Peyer's patch (tissue), 4 donors: Measurements from ENCODE around the gene DMD.

Experiments used
- CTCF ChIP-seq, 6 experiments: fragments of 450-650 bp in 4 of 6; fragments of 200-600 bp in 2 of 6; sonication (generic) in 1 of 6; IDR thresholded peaks; one replicate each; pipeline ENCODE4 v1.5.1; 2017 to 2019; ENCODE audit warnings: antibody characterized with exemption in 6 of 6, mild to moderate bottlenecking in 3 of 6, moderate library complexity in 1 of 6
- POLR2A ChIP-seq, 2 donors: fragments of 450-650 bp; IDR thresholded peaks; one replicate each; pipeline ENCODE4 v1.5.1; 2017; ENCODE audit warnings: antibody characterized with exemption in 2 of 2, mild to moderate bottlenecking in 2 of 2, moderate library complexity in 2 of 2

- no peak for TF ChIP-seq CTCF (IDR thresholded peaks at IDR 0.05)
- TF ChIP-seq POLR2A (IDR thresholded peaks at IDR 0.05), result no peak
Observed at GRCh38 chrX:31185884-31186283, 2025.5 kb downstream of the DMD start.
